ENCODE results near the gene GPR61.

Gene GPR61

GRCh38 chr1:109508873-109509175, 30.8 kb upstream of the GPR61 start:
- no peak for TF ChIP-seq CTCF (IDR thresholded peaks at IDR 0.05; ENCODE audit: insufficient read depth, missing control alignments)
- no peak for DNase-seq (ENCODE audit: insufficient read length, low spot score)
- no peak for FAIRE-seq

- no peak for TF ChIP-seq CTCF (IDR thresholded peaks at IDR 0.05; ENCODE audit: insufficient read depth, missing control alignments)
- FAIRE-seq (no peak), DNase-seq (ENCODE audit: insufficient read length, low spot score) (peak; percentile 82)
Observed at GRCh38 chr1:109509176-109510134, 30.2 kb upstream of the GPR61 start, which contains the start of gene AMIGO1. TSS of gene AMIGO1 (minus strand) at chr1:109509727. CDS start at chr1:109508912, 815 bp downstream.

- FAIRE-seq = no peak
- DNase-seq (ENCODE audit: insufficient read length, low spot score) = no peak
- no peak for TF ChIP-seq CTCF (IDR thresholded peaks at IDR 0.05; ENCODE audit: insufficient read depth, missing control alignments)
Observed at GRCh38 chr1:109513110-109513710, 26.5 kb upstream of the GPR61 start.

GRCh38 chr1:109514846-109515245, 24.8 kb upstream of the GPR61 start:
- FAIRE-seq = no peak
- TF ChIP-seq CTCF (IDR thresholded peaks at IDR 0.05; ENCODE audit: insufficient read depth, missing control alignments) = no peak
- no peak for DNase-seq (ENCODE audit: insufficient read length, low spot score)

- FAIRE-seq (no peak), DNase-seq (ENCODE audit: insufficient read length, low spot score) (no peak)
- TF ChIP-seq CTCF (IDR thresholded peaks at IDR 0.05; ENCODE audit: insufficient read depth, missing control alignments) = no peak
Observed at GRCh38 chr1:109516872-109517271, 22.8 kb upstream of the GPR61 start.

- no peak for TF ChIP-seq CTCF (IDR thresholded peaks at IDR 0.05; ENCODE audit: insufficient read depth, missing control alignments)
- DNase-seq (ENCODE audit: insufficient read length, low spot score) (no peak), FAIRE-seq (no peak)
Observed at GRCh38 chr1:109517337-109517736, 22.3 kb upstream of the GPR61 start.
